NK-92 treated with Interleukin-12 subunit alpha and Interleukin-12 subunit beta, amount 100 ng/mL, for 24 hours (cell line): ENCODE measurements around the gene PNMT.
A peak's percentile ranks its signal among the peaks of the same experiment; 100 is the strongest.

Source experiments
- DNase-seq: peaks from one replicate; lab custom pipeline; 2025; lab: John Stamatoyannopoulos, UW

PNMT gene

DNA sequence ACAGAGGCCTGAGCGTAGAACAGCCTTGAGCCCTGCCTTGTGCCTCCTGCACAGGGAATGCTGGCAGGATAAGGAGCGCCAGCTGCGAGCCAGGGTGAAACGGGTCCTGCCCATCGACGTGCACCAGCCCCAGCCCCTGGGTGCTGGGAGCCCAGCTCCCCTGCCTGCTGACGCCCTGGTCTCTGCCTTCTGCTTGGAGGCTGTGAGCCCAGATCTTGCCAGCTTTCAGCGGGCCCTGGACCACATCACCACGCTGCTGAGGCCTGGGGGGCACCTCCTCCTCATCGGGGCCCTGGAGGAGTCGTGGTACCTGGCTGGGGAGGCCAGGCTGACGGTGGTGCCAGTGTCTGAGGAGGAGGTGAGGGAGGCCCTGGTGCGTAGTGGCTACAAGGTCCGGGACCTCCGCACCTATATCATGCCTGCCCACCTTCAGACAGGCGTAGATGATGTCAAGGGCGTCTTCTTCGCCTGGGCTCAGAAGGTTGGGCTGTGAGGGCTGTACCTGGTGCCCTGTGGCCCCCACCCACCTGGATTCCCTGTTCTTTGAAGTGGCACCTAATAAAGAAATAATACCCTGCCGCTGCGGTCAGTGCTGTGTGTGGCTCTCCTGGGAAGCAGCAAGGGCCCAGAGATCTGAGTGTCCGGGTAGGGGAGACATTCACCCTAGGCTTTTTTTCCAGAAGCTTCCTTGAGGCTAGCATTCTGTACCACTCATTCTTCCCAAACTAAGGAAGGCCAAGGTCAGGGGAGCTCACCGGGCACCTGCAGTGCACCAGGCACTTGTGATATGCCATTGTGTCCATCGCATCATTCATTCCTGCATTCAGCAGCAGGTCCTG, 1.9 kb downstream of the PNMT start:
- DNase-seq: no peak

DNA sequence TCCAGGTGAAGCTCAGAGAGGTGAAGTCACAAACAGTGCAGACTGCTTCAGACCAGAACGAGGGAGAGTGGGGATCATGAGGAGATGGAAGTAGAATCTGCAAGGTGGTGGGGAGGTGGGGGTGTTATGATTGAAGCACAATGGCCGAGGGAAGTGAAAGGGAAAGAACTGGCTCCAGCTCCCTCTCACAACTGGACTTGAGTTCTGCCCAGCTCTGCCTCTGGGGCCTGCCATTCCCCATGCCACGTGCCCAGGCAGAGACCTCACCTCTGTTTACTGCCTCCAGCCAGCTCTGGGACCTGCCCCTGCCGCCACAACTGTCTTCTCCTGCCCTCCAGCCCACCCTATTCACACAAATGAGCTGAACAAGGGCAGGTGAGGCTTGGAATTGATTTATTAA, 2.5 kb downstream of the PNMT start:
- DNase-seq: no peak

DNA sequence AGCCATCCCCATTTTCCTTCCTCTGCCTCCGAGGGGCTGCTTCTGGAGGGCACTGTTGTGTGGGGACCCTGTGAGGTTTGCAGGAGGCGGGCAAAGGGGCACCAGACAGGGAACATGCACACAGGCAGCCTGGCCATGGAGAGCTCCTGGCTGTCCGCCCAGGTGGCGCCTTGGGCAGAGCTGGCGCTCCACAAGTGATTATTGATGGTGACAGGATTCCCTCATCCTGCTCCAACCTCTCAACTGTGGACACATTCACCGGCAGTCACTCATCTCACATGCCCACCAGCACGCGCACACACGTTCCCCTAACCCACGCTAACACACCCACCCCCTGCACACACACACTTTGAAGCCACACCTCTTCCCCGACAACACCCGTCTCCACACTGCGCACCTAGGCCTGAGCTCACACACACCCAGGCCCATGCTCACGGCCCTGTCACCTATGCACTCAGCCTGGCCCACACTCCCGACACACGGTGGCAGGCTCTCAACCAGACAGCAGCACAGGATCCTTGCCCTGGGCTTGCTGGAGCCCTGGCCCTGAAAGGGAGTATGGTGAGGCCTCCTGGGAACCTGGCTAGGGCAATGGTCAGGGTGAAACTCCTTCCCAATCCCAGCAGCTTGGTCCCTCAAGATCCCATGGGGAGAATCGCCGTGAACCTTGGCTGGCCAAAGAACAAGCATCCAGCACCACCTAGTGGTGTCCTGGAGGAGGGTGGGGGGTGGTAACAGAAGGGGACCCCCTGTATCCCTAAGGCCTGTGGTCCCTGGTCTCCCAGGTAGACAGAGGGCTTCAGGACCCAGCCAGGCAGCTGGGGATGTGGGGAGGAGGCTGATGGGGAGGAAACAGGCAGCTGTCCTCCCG, 3.6 kb downstream of the PNMT start:
- DNase-seq: no peak

DNA sequence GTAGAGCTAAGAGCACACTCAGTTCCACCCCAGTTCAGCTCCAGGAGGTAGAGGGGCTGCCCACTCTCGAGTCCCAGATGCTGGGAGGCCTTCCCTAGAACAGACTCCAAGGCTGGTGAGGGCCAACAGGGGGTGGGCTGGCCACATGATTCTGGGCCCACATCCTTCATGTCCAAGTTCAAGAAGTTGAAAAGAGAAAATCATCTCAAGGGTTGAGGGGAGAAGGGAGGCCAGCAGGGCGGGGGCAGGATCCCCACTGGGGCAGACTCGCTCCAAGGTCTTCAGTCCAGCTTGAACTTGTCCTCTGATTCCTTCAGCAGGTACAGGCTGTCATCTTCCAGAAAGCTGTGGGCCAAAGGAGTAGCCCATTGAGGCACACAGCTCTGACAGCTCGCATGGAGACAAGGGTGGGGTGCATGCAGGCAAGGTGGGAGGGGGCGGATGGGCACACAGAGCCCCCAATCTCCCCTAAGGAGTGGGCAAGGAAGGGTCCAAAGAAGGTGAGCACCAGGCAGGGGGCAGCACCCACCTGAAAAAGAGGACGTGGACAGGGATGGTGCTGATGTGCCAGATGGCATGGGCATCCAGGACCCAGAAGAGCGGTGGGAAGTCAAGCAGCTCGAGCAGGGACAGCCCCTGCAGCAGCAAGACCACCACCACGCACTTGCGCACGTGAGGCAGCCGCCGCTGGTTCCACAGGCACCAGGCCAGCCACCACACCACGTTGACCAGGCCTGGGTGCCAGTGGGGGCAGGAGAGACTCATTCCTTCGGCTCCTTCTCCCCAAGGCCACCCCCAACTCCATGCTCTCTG, 4.5 kb downstream of the PNMT start:
- no peak for DNase-seq

DNA sequence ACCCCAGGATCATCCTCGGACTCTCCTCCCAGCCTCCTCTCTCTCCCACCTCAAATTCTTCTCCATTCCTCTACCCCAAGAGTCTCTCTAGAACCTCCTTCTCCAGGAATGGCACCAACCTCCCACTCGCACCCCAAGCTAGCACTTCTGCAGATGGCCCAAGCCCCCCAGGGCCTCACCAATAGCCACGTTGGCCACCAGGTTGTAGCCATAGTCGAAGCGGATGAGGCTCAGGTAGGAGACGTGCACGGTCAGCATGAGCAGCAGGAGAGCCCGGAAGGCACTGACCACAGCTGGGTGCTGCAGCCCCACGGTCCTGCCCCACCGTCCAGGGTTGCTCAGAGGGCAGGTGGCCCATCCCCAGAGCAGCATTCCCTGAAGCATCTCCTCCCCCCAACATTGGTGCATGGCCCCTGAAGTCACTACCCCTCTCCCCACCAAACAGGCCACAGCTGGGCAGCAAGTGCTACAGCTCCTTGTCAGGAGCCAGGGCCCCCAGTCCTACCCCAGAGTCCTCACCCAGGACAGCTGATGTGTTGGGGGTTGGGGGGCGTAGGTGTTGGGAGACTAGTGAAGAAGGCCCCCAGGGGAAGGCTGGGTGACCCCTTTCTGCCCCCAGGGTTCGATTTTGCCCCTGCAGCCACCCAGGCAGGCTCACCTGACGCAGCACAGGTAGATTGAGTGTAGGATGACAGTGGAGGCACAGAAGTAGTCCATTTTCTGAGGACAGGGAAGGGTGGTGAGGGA, 5.3 kb downstream of the PNMT start:
- DNase-seq: no peak

DNA sequence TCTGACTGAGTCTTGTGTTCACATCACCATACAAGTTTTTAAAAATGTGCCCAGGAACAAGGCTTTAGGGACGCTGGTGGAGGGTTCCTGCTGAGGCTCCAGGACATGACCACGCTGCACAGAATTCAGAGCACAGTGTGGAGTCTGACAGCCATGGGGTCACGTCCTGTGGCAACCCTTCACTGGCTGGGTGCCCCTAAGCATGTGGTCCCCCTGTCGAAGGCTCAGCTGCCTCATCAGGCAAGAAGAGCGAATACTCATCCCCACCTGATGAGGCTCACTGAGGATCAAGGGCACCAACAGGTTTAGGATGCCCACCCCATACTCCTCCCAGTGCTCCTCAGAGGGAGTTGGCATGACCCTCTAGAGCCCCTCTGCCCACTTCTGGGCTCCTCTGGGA, 5.9 kb downstream of the PNMT start:
- DNase-seq: no peak

DNA sequence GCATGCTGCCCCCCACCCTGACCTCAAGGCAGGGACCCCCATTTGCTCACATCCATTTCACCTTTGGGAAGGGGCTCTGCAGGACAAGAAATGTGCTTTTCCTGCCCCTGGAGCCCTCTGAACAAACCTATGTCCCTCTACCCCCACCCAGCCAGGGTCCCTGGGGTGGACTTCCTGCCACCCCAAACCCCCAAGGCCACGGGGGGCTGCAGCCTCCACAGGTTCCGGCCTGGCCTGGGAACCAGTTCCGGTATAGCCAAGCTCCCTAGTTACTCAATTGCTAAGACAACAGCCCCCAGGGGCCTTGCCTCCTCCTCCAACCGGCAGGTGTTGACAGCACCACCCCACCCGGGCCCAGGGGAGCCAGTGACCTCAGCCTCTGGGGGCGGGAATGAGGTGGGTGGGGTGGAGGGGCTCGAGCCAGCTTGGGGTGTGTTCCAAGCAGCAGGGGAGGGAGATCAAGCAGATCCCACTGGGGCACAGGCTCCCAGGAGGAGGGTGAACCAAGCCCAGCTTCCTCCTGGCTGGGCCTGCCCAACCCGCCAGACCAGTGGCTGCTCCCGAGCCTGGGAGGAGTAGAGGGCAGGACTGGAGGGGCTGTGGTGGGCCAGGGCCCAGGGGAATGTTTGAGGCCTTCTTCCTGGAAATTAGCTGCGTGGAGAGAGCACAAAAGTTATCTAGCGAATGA, 6.6 kb downstream of the PNMT start:
- no peak for DNase-seq

DNA sequence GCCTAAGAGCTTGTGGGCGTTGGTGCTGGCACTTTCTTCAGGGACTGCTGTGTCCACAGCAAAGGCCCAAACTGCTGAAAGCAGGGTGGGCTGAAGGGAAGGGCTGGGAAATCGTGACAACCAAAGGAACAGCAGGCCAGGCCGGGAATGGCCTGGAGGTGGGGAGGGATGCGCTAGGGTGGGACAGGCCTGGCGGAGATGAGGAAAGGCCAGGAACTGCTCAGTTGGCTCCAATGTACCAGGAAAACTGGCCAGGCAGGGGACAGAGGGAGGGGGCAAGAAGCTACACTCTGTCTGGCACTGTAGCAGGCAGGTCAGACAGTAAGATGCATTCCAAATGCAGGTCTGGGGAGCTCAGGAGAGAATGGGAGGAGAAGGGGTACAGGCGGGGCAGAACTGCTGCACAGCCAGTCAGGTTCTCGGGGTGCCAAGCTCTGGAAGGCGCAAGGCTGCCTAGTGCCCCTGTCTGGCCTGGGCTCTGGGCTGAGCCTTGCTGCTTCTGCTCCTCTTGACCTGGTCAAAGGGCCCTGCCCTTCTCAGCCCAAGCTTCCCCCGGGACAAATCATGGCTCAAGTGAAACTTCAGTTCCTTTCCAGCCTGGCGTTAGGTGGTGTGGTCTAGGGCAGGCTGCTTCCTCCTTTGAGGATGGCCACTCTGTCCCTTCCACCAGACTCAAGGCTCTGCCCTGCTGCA, 7.3 kb downstream of the PNMT start:
- no peak for DNase-seq

DNA sequence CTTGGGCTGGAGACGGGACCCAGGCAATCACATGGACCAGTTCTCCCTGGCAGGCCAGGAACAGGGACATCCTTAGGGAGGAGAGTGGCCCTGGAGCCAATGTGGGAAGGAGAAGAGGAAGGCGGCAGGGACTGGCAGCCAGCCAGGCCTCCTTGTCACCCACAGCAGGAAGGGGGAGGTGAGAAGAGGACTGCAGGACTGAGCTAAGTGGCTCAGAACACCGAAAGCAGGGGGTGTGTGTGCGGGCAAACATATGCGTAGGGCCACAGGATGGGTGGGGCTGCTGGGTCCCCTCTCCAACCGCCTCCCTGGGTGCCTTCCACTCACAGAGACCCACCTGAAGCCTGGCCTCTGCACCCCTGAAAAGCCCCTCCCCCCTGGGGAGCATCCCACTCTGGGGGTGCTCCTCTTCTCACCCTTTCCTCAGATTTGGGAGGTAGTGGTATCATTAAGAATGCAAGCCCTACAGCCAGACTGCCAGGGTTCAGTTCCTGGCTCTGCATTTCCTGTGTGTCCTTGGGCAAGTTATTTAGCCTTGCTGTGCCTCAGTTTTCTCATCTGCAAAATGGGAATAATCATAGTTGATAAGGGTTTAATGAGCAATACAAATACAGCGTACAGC, 8.1 kb downstream of the PNMT start:
- peak; percentile 20 for DNase-seq

DNA sequence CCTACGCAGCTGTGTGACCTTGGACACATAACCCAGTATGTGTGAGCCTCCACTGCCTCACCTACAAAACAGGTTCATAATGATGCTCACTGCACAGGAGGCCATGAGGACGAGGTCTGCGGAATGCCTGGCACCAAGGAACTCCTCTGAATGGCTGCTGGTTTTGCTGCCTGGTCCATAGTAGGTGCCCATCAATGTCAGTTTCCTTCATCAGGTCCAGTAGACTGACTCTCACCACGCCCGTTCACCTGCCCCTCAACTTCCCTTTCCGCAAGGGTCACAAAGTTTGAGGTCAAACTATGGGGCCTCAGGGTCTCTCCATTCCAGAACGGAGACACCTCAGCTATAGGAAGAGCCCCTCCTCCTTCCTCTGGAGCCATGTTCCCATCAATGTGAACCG, 8.8 kb downstream of the PNMT start:
- DNase-seq: no peak

DNA sequence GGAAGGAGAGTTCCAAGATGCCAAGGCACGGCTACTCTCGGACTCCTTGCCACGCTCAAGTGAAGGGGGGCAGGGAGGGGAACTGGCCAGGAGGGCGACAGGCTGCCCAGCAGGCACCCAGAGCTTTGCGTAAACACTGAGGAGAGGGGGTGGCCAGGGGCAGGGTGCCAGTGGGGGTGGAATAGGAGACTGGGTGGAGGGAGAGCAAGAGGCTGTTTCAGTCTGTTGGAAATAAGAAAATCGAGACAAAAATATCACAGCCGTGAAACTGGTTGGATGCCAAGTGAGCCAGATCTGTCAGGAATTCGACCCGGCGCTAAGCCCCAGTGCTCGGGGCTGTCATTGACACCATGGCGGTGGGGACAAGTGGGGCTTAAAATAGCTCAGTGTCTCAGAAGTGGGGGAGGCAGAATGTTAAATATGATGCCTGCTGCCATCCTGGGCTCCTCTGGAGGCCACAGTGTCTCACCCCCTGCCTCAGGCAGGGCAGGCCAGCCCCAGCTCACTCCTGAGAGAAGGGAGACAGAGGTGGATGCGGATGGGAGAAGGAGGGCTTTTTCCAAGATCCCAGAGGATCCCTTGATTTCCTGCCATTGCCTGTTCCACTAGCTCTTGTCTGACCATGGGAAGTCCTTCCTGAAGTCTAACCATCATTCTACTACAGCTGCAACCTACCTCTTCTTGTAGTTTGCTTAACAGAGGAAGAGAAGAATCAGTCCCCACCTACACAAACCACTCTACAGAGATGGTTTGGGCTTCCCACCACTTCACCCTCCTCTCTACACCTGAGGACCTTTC, 9.5 kb downstream of the PNMT start:
- no peak for DNase-seq

DNA sequence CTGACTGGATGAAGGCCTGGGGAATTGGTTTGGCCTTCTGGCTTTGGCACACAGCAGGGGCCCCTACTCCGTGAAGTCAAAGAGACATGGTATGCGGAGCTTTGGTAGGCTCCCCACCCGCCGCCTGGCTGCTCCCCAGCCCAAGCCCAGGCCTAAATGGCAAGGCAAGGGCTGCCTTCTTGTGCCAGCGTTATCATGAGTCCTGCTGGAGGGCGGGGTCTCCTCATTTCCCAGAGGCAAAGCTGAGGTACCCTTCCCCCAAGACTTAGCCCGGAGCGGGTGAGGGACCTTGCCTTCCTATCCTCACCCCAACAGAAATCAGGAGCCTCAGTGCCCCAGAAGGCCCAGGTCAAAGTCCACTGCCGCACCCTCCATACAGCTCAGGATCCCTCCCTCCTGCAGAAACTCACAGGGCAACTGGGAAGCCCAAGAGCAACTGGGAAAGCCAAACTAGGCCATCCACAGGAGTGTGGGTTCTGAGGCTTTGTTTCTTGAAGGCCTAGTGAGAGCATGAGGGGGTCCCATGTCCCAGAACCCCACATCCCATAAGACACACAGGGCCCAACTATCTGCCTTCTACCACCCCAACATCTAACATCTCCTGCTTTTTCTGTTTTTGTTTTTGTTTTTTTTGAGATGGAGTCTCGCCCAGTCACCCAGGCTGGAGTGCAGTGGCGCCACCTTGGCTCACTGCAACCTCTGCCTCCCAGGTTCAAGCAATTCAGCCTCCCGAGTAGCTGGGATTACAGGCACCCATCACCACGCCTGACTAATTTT, 10.3 kb downstream of the PNMT start:
- no peak for DNase-seq

DNA sequence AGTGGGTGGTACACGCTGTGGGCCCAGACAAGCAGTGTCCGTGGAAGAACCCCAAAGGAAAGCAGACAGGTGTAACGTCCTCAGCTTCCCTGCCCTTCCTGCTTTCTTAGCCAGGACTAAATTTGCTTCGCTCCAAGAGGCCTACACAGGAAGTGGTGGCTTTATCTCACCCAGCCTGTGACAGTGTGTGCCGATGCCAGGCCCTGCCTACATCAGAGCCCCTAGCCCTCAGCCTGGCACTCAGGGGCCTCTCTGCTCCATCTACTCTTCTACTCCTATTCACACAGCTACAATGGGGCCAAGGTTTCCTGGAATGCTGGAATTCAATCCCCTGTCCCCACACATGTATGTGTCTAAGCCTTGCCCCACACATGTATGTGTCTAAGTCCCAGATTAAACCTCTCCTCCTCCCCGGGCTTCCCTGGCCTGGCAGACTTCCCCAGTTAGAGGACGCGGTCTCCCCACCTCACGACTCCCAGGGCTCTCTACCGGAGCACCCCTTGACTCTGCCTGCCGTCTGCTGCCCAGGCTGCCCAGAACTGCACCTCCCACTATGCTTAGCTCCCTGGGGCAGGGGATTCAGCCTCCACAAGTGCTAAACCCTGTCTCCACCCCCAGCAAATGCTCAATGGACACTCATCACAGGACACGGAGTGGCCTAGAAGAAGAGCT, 11.4 kb downstream of the PNMT start:
- DNase-seq: no peak

DNA sequence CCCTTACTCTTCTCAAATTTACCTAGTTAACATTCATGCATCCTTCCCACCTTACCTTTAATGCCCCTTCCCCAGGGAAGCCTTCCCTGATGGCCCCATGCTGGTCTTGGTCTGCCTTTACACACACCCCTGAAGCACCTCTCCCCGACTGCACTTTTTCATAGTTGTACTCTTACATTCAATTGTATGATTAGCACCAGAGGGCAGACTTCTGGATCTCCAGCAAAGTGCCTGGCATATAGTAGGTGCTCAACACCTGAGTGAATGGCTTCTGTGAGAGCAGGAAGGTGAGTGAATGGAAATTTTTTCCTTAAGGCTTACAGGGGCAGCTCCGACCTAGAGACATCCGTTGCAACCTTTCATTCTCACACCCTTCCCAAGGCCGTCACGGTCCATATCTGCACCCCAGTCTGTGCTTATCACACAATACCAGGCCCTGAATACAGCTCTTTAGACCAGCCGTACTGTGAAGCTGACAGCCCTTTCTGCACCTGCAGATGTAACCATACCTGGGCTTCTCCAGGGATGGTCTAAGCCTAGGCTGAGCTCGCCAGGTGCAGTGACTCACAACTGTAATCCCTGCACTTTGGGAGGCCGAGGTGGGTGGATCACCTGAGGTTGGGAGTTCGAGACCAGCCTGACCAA, 15.2 kb downstream of the PNMT start:
- DNase-seq: no peak

DNA sequence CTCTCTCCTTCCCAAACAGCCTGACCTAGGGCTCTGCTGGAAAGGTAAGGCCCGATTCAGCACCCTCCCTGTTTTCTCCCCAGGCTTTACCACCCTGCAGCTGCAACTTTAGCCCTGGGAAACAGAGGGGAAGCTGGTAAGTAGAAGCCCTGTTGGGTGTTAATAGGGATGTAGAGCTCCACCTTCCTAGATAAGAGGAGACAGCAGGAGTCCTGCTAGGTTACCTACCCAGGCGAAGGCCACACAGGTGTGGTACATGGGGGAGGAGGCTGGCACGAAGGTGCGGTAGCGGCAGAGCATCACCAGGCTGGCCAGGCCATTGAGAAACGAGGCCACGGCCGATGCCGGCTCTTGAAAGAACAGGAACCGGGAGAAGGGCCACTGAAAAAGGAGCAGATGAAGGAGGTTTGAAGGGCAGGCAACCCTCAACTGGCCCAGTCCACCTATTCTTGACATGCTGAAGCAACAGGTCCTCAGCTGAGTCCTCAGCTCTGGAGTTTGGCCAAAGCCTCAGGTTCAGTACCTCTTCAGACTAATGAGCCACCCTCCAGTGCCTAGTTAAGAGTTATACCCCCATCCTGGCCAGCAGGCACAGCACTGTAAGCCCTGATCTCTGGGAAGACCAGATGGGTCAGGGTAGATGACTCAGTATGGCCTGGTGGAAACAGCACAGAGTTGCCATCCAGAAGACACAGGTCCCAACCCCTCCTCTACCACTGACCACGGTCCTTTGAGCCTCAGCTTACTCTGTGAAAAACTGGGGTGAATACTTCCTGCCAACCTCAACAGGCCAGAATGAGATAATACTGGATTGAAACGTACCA, 16.3 kb downstream of the PNMT start:
- no peak for DNase-seq

DNA sequence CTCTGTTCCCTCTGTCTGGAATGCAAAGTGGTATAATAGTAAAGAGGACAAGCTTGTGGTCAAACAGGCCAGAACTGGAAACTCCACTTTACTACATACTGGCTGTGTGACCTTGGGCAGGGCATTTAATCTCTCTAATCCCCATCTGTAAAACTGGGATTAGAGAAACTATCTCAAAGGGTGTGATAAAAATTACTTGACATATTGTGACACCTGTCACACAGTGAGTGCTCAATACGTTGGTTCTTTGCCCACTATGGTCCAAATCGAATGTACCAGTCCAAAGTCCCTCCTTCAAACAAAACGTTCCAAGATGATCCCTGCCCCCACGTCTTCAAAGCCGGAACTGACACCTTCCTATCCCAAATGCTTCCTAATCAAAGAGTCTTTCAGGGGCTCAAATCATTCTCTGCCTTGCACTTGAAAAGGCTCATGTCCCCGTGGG, 18.9 kb downstream of the PNMT start:
- DNase-seq: no peak
